MM.1S (cell line): ENCODE results near the gene KIAA0825.

ENCODE experiments used
- DNase-seq: peaks from one replicate; pipeline ENCODE4 v3.0.0-alpha.2; 2015
- H2AFZ ChIP-seq: fragments of 300-600 bp; sonication (generic); 2 replicates; pipeline ENCODE4 v1.6.0; 2016; ENCODE audit warnings: antibody characterized with exemption, low read length
- H3F3A ChIP-seq: fragments of 300-600 bp; sonication (generic); 2 replicates; pipeline ENCODE4 v1.6.1; 2016; ENCODE audit warnings: mild to moderate bottlenecking, antibody characterized with exemption, low read length, moderate library complexity, mixed read lengths; ENCODE audit not compliant: insufficient read depth
- H3K27ac ChIP-seq: fragments of 300-600 bp; sonication (generic); 2 replicates; pipeline ENCODE4 v1.5.1; 2016; ENCODE audit warnings: mild to moderate bottlenecking, low read length
- H3K27me3 ChIP-seq: fragments of 300-600 bp; sonication (generic); replicated peaks from 2 replicates; pipeline ENCODE4 v1.6.0; 2016; ENCODE audit warnings: low read length; ENCODE audit not compliant: insufficient read depth
- H3K36me3 ChIP-seq: fragments of 300-600 bp; sonication (generic); replicated peaks from 2 replicates; pipeline ENCODE4 v1.6.1; 2016; ENCODE audit warnings: mild to moderate bottlenecking, low read length, mixed read lengths; ENCODE audit not compliant: insufficient read depth
- H3K4me1 ChIP-seq: fragments of 300-600 bp; sonication (generic); 2 replicates; pipeline ENCODE4 v1.6.1; 2016; ENCODE audit warnings: low read length, mixed read lengths
- H3K4me2 ChIP-seq: fragments of 300-600 bp; sonication (generic); 2 replicates; pipeline ENCODE4 v1.6.0; 2016; ENCODE audit warnings: low read depth, low read length
- H3K4me3 ChIP-seq: fragments of 300-600 bp; sonication (generic); 2 replicates; pipeline ENCODE4 v1.5.1; 2016; ENCODE audit warnings: low read length, mixed read lengths
- H3K79me2 ChIP-seq: fragments of 300-600 bp; sonication (generic); 2 replicates; pipeline ENCODE4 v1.6.1; 2016; ENCODE audit warnings: mixed run types, low read length, mixed read lengths
- H3K9ac ChIP-seq: fragments of 300-600 bp; sonication (generic); 2 replicates; pipeline ENCODE4 v1.6.1; 2016; ENCODE audit warnings: low read length, mixed read lengths
- H3K9me2 ChIP-seq: fragments of 300-600 bp; sonication (generic); replicated peaks from 2 replicates; pipeline ENCODE4 v1.6.1; 2016; ENCODE audit warnings: mild to moderate bottlenecking, low read length, mixed read lengths; ENCODE audit not compliant: insufficient read depth
- H3K9me3 ChIP-seq: fragments of 300-600 bp; sonication (generic); replicated peaks from 2 replicates; pipeline ENCODE4 v1.6.1; 2016; ENCODE audit warnings: mild to moderate bottlenecking, low read length, mixed read lengths; ENCODE audit not compliant: insufficient read depth
- H4K20me1 ChIP-seq: fragments of 300-600 bp; sonication (generic); 2 replicates; pipeline ENCODE4 v1.6.1; 2016; ENCODE audit warnings: mild to moderate bottlenecking, low read length, moderate library complexity, mixed read lengths; ENCODE audit not compliant: insufficient read depth
- CTCF ChIP-seq: fragments of 300-600 bp; sonication (generic); IDR thresholded peaks from 2 replicates; pipeline ENCODE4 v1.5.1; 2016; ENCODE audit warnings: antibody characterized with exemption, low read length, mixed read lengths
- EZH2 ChIP-seq: fragments of 300-600 bp; sonication (generic); optimal IDR thresholded peaks from 2 replicates; pipeline ENCODE3; 2017; ENCODE audit warnings: low read depth, mild to moderate bottlenecking, antibody characterized with exemption, low read length, mixed read lengths
- EZH2phosphoT487 ChIP-seq: fragments of 300-600 bp; sonication (generic); IDR thresholded peaks from 2 replicates; pipeline ENCODE4 v1.6.1; 2018; ENCODE audit warnings: antibody characterized with exemption, low read length

Gene KIAA0825

GRCh38 chr5:94212476-94212875 lies 405.9 kb downstream of the KIAA0825 start:
- Histone ChIP-seq H3K79me2 (no peaks in the 10 kb centered on the region), H3K27ac (no peak overlapping the region), H3K36me3 (no peaks in the 10 kb centered on the region), H3K9me3 (no peaks in the 10 kb centered on the region), H3K4me2 (no peak overlapping the region), H2AFZ (no peak overlapping the region), H3K9ac (no peak overlapping the region), H3K27me3 (no peaks in the 10 kb centered on the region), H3K4me3 (no peak overlapping the region), H3K9me2 (no peaks in the 10 kb centered on the region), H3K4me1 (no peaks in the 10 kb centered on the region), H4K20me1 (no peaks in the 10 kb centered on the region), H3F3A (no peaks in the 10 kb centered on the region)
- DNase-seq = no peak
- TF ChIP-seq EZH2phosphoT487 (no peak), EZH2 (no peak), CTCF (no peak)

GRCh38 chr5:94209774-94210355 lies 408.5 kb downstream of the KIAA0825 start:
- H3K4me2 ChIP-seq = no peak overlapping the region
- no peak overlapping the region for H3K9ac ChIP-seq
- H3F3A ChIP-seq = no peaks in the 10 kb centered on the region
- no peaks in the 10 kb centered on the region for H3K36me3 ChIP-seq
- H3K4me1 ChIP-seq = no peaks in the 10 kb centered on the region
- no peaks in the 10 kb centered on the region for H3K79me2 ChIP-seq
- H4K20me1 ChIP-seq = no peaks in the 10 kb centered on the region
- TF ChIP-seq EZH2phosphoT487 (no peak), EZH2 (no peak), CTCF (no peak)
- no peak for DNase-seq
- no peak overlapping the region for H2AFZ ChIP-seq
- H3K27me3 ChIP-seq = no peaks in the 10 kb centered on the region
- H3K9me3 ChIP-seq = no peaks in the 10 kb centered on the region
- H3K4me3 ChIP-seq = no peak overlapping the region
- no peak overlapping the region for H3K27ac ChIP-seq
- no peaks in the 10 kb centered on the region for H3K9me2 ChIP-seq

- Histone ChIP-seq H3K4me3 (no peak overlapping the region), H3K9me2 (no peaks in the 10 kb centered on the region), H3K36me3 (no peaks in the 10 kb centered on the region), H3K27me3 (no peaks in the 10 kb centered on the region), H3K4me2 (no peak overlapping the region), H3K9me3 (no peaks in the 10 kb centered on the region), H3K27ac (no peak overlapping the region), H3K4me1 (no peaks in the 10 kb centered on the region), H4K20me1 (no peaks in the 10 kb centered on the region), H2AFZ (no peak overlapping the region), H3K9ac (no peak overlapping the region), H3F3A (no peaks in the 10 kb centered on the region), H3K79me2 (no peaks in the 10 kb centered on the region)
- DNase-seq = no peak
- TF ChIP-seq EZH2 = no peak
- no peak for TF ChIP-seq CTCF
- no peak for TF ChIP-seq EZH2phosphoT487
Observed at GRCh38 chr5:94209272-94209671, 409.1 kb downstream of the KIAA0825 start.
